Measurements from ENCODE around the gene GNA14. TPM values are rescaled to one million over a fixed set of nuclear protein-coding genes. Genes with fewer than 3 reads are reported as not detected.
"Not testable (repeated sequence)": the region's sequence is repeated elsewhere in the genome, so short reads cannot be mapped to it uniquely, and the experiment has no call there.

GNA14 gene
- total RNA-seq, 1 donor from 2014 or later, result 11.0 TPM

DNA sequence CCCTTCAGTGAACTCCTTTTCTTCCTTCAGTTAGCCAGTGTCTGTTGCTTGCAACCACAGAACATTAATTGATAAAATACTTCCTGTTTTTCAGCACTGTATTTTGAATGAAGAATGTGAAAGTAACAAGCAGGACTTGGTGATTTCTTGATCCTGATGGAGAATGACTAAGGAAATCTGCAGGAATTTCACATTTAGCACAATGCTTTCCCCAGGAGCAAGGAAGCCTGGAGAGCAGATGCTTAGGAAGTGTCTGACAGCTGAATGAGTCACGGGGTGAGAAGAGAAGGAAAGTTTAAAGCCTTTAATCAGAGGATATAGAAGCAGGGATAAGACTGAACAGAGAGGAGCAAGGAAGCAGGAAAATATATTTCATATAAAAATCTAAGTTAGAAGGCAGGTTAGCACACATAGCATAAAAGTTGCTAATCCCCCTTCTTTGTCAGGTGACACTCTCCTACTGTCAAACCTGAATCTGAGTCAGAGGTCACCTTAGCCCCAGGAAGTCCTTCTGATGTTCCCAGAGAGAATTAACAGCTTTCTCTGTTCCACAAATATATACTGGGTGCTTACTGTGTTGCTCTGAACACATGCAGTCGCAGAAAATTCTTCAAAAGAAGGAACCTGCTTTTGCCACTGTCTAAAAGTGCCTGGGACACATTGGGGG is 59.7 kb downstream of the GNA14 start:
- intact Hi-C loops (cut with DNase I), result no loop called here
- TF ChIP-seq POLR2A (IDR thresholded peaks at IDR 0.05) (no peak), POLR2AphosphoS5 (IDR thresholded peaks at IDR 0.05; ENCODE audit: insufficient read depth in 1 of 2, low read depth in 1 of 2) (no peak)
- TF ChIP-seq, protein P1, sequence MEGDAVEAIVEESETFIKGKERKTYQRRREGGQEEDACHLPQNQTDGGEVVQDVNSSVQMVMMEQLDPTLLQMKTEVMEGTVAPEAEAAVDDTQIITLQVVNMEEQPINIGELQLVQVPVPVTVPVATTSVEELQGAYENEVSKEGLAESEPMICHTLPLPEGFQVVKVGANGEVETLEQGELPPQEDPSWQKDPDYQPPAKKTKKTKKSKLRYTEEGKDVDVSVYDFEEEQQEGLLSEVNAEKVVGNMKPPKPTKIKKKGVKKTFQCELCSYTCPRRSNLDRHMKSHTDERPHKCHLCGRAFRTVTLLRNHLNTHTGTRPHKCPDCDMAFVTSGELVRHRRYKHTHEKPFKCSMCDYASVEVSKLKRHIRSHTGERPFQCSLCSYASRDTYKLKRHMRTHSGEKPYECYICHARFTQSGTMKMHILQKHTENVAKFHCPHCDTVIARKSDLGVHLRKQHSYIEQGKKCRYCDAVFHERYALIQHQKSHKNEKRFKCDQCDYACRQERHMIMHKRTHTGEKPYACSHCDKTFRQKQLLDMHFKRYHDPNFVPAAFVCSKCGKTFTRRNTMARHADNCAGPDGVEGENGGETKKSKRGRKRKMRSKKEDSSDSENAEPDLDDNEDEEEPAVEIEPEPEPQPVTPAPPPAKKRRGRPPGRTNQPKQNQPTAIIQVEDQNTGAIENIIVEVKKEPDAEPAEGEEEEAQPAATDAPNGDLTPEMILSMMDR (IDR thresholded peaks at IDR 0.05), result no peak
- H3K4me1 ChIP-seq, result peaks cover 16% of the 10 kb centered on the region
- H3K36me3 ChIP-seq, result no peaks in the 10 kb centered on the region
- no peak overlapping the region for H3K27ac ChIP-seq
- H3K9me3 ChIP-seq, result no peaks in the 10 kb centered on the region
- no peak for DNase-seq (ENCODE audit: extremely low spot score in 2 of 2)
- H3K4me3 ChIP-seq, result no peak overlapping the region
- H3K27me3 ChIP-seq, result no peaks in the 10 kb centered on the region

DNA sequence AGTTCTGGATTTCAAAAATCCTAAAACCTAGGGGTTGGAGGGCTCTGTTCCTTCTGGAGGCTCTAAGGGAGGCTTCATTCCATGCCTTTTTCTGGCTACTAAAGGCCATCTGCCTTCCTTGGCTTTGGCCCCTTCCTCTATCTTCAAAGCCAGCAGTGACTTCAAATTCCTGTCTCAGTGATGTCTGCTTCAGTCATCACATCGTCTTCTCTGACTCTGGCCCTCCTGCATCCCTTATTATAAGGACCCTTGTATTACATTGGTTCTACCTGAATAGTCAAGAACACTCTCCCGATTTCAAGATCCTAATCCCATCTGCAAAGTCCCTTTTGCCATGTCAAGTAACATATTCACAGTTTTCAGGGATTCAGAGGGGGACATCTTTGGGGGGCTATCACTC is 60.3 kb downstream of the GNA14 start:
- no peak overlapping the region for H3K4me3 ChIP-seq
- no peak for DNase-seq (ENCODE audit: extremely low spot score in 2 of 2)
- no peak overlapping the region for H3K27ac ChIP-seq
- H3K27me3 ChIP-seq, result no peaks in the 10 kb centered on the region
- H3K36me3 ChIP-seq, result no peaks in the 10 kb centered on the region
- TF ChIP-seq, protein P1 (IDR thresholded peaks at IDR 0.05), result no peak
- no peak for TF ChIP-seq POLR2A (IDR thresholded peaks at IDR 0.05)
- no peak for TF ChIP-seq POLR2AphosphoS5 (IDR thresholded peaks at IDR 0.05; ENCODE audit: insufficient read depth in 1 of 2, low read depth in 1 of 2)
- H3K9me3 ChIP-seq, result no peaks in the 10 kb centered on the region
- intact Hi-C loops (cut with DNase I), result no loop called here
- H3K4me1 ChIP-seq, result peaks cover 16% of the 10 kb centered on the region

DNA sequence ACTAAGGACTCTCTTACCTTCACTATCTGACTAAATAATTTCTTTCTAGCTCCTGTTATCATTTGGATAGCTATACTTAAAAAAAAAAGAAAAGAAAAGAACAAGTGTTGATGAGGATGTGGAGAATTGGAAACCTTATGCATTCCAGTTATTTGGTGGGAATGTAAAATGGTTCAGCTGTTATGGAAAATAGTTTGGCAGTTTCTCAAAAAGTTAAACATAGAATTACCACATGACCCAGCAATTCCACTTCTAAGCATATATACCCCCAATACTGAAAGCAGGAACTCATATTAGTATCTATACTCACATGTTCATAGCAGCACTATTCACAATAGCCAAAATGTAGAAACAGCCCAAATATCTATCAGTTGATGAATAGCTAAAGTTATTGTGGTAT is 61.1 kb downstream of the GNA14 start:
- Histone ChIP-seq H3K36me3 (no peaks in the 10 kb centered on the region), H3K4me1 (peaks cover 16% of the 10 kb centered on the region), H3K27me3 (no peaks in the 10 kb centered on the region), H3K4me3 (no peak overlapping the region), H3K9me3 (no peaks in the 10 kb centered on the region), H3K27ac (no peak overlapping the region)
- intact Hi-C loops (cut with DNase I), result no loop called here
- TF ChIP-seq, protein P1 (IDR thresholded peaks at IDR 0.05), result no peak
- TF ChIP-seq POLR2A (IDR thresholded peaks at IDR 0.05) (no peak), POLR2AphosphoS5 (IDR thresholded peaks at IDR 0.05; ENCODE audit: insufficient read depth in 1 of 2, low read depth in 1 of 2) (no peak)
- DNase-seq (ENCODE audit: extremely low spot score in 2 of 2), result no peak

DNA sequence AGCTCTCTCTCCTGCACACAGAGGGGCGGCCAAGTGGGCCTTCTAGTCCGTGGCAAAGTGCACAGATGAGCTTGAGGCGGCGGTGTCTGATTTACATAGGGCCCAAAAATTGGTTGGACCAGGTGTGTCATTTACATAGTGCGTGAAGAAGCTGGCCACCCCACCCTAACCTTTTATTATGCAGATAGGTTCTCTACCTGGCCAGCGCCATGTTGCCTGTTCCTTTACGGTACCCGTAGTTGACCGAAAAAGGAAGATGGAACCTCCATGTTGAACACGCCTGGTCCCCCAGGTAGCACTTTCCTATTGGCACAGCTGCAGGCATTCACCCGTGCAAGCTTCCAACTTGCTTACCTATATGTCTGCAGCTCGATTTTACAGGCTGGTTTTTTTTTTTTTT is 61.5 kb downstream of the GNA14 start:
- Histone ChIP-seq H3K27ac (no peak overlapping the region), H3K4me3 (no peak overlapping the region), H3K36me3 (no peaks in the 10 kb centered on the region), H3K27me3 (no peaks in the 10 kb centered on the region), H3K9me3 (no peaks in the 10 kb centered on the region), H3K4me1 (peaks cover 16% of the 10 kb centered on the region)
- TF ChIP-seq POLR2A (IDR thresholded peaks at IDR 0.05) (no peak), POLR2AphosphoS5 (IDR thresholded peaks at IDR 0.05; ENCODE audit: insufficient read depth in 1 of 2, low read depth in 1 of 2) (no peak)
- TF ChIP-seq, protein P1 (IDR thresholded peaks at IDR 0.05), result no peak
- intact Hi-C loops (cut with DNase I), result no loop called here
- no peak for DNase-seq (ENCODE audit: extremely low spot score in 2 of 2)

DNA sequence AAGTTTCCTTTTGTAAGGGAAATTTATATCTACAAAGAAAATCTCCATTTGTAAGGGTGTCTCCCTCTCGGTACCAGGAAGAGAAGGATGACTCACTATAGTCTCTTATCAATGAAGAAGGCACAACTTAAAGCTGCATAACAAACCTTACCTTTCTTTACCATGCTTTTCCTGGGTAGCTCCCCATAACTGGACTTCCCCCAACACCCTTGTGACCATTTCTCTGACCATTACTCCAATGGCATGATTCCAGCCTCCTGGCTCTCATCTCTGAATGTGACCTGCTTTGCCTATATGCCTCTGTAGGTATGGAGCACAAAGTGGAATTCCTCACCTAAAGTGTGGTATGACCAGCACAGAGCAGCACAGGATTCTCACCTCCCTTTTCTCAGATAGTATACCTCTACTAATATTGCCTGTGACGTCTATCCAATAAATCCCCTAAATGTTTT is 62.8 kb downstream of the GNA14 start:
- Histone ChIP-seq H3K9me3 (no peaks in the 10 kb centered on the region), H3K27me3 (no peaks in the 10 kb centered on the region), H3K27ac (no peak overlapping the region), H3K4me3 (no peak overlapping the region), H3K4me1 (peaks cover 16% of the 10 kb centered on the region), H3K36me3 (no peaks in the 10 kb centered on the region)
- intact Hi-C loops (cut with DNase I), result no loop called here
- no peak for DNase-seq (ENCODE audit: extremely low spot score in 2 of 2)
- TF ChIP-seq, protein P1 (IDR thresholded peaks at IDR 0.05), result no peak
- no peak for TF ChIP-seq POLR2AphosphoS5 (IDR thresholded peaks at IDR 0.05; ENCODE audit: insufficient read depth in 1 of 2, low read depth in 1 of 2)
- TF ChIP-seq POLR2A (IDR thresholded peaks at IDR 0.05), result no peak

DNA sequence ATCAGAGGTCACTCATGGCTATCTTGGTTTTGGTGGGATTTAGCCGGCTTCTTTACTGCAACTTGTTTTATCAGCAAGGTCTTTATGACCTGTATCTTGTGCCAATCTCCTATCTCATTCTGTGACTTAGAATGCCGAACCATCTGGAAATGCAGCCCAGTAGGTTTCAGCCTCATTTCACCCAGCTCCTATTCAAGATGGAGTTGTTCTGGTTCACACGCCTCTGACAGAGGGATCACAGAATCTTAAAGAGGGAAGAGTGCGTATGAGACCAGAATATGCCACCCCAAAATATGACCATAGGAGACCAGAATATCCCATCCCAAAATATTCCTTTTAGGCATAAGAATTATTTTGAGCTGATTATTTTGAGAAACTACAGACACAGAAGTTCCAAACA is 63.2 kb downstream of the GNA14 start:
- H3K4me3 ChIP-seq; H3K9me3 ChIP-seq; H3K27ac ChIP-seq; DNase-seq (ENCODE audit: extremely low spot score in 2 of 2); H3K27me3 ChIP-seq; intact Hi-C loops (cut with DNase I); H3K36me3 ChIP-seq: not testable (repeated sequence)
- peaks cover 16% of the 10 kb centered on the region for H3K4me1 ChIP-seq
